ENCODE measurements around the gene NFIB.

Gene NFIB

GRCh38 chr9:14318934-14319580 is 5.1 kb upstream of the NFIB start:
- no peak for DNase-seq (ENCODE audit: low spot score)

GRCh38 chr9:14318361-14318760 is 4.4 kb upstream of the NFIB start:
- DNase-seq (ENCODE audit: low spot score): no peak

GRCh38 chr9:14317667-14318320 is 3.9 kb upstream of the NFIB start:
- no peak for DNase-seq (ENCODE audit: low spot score)

- peak; percentile 57 for DNase-seq (ENCODE audit: low spot score)
Observed at GRCh38 chr9:14316602-14317300, 2.8 kb upstream of the NFIB start.

GRCh38 chr9:14315875-14316601 is 2.1 kb upstream of the NFIB start:
- DNase-seq (ENCODE audit: low spot score): no peak

- peak; percentile 95 for DNase-seq (ENCODE audit: low spot score)
Observed at GRCh38 chr9:14314929-14315874, 1.3 kb upstream of the NFIB start.

- peak; percentile 68 for DNase-seq (ENCODE audit: low spot score)
Observed at GRCh38 chr9:14314424-14314928, 535 bp upstream of the NFIB start.

GRCh38 chr9:14313378-14313940 is 482 bp downstream of the NFIB start:
- DNase-seq (ENCODE audit: low spot score): no peak

- no peak for DNase-seq (ENCODE audit: low spot score)
Observed at GRCh38 chr9:14312719-14313377, 1.1 kb downstream of the NFIB start.

GRCh38 chr9:14311956-14312685 is 1.8 kb downstream of the NFIB start:
- no peak for DNase-seq (ENCODE audit: low spot score)

GRCh38 chr9:14311171-14311949 is 2.6 kb downstream of the NFIB start:
- no peak for DNase-seq (ENCODE audit: low spot score)

GRCh38 chr9:14310311-14310710 is 3.6 kb downstream of the NFIB start:
- DNase-seq (ENCODE audit: low spot score): no peak

GRCh38 chr9:14309403-14309802 is 4.5 kb downstream of the NFIB start:
- no peak for DNase-seq (ENCODE audit: low spot score)

- no peak for DNase-seq (ENCODE audit: low spot score)
Observed at GRCh38 chr9:14308853-14309145, 5.1 kb downstream of the NFIB start.

- peak; percentile 70 for DNase-seq (ENCODE audit: low spot score)
Observed at GRCh38 chr9:14307989-14308852, 5.7 kb downstream of the NFIB start.

- DNase-seq (ENCODE audit: low spot score): no peak
Observed at GRCh38 chr9:14306672-14307660, 7.0 kb downstream of the NFIB start.

- no peak for DNase-seq (ENCODE audit: low spot score)
Observed at GRCh38 chr9:14306188-14306587, 7.8 kb downstream of the NFIB start.
